Upper lobe of left lung (tissue), 4 donors: ENCODE measurements around the gene AGBL1.

Source experiments
- POLR2AphosphoS5 ChIP-seq, 2 donors: sonication (generic); formaldehyde crosslinking; IDR thresholded peaks; one replicate each; pipeline ENCODE4 v1.5.1; 2017; ENCODE audit warnings: antibody characterized with exemption in 2 of 2
- TF ChIP-seq, protein P1 (sequence below), 6 experiments: fragments of 450-650 bp in 4 of 6; fragments of 200-600 bp in 2 of 6; sonication (generic) in 2 of 6; IDR thresholded peaks; one replicate each; pipeline ENCODE4 v1.5.1; 2016 to 2019; ENCODE audit warnings: antibody characterized with exemption in 6 of 6

DNA sequence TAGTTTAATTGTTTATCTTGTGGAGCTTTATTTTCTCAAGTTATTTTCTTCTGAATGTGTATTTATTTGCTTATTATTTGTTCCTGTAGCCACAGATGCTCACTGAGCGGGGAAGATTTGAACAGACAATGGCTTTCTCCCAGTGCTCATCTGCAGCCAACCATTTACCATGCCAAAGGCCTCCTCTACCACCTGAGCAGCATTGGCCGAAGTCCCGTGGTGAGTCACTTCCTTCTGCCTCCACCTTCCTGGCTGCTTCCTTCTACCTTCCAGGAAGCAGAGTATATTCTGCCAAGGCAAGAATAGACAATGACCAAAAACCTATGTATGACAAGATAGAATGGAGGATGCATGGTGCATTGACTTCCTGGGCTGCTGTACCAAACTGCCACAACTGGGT is 443.1 kb downstream of the AGBL1 start:
- TF ChIP-seq, protein P1, sequence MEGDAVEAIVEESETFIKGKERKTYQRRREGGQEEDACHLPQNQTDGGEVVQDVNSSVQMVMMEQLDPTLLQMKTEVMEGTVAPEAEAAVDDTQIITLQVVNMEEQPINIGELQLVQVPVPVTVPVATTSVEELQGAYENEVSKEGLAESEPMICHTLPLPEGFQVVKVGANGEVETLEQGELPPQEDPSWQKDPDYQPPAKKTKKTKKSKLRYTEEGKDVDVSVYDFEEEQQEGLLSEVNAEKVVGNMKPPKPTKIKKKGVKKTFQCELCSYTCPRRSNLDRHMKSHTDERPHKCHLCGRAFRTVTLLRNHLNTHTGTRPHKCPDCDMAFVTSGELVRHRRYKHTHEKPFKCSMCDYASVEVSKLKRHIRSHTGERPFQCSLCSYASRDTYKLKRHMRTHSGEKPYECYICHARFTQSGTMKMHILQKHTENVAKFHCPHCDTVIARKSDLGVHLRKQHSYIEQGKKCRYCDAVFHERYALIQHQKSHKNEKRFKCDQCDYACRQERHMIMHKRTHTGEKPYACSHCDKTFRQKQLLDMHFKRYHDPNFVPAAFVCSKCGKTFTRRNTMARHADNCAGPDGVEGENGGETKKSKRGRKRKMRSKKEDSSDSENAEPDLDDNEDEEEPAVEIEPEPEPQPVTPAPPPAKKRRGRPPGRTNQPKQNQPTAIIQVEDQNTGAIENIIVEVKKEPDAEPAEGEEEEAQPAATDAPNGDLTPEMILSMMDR (IDR thresholded peaks at IDR 0.05): no peak
- no peak for TF ChIP-seq POLR2AphosphoS5 (IDR thresholded peaks at IDR 0.05)
